Measurements from ENCODE around the gene ERVMER34-1.

The ERVMER34-1 gene

GRCh38 chr4:52750819-52751486, at the start of gene ERVMER34-1:
ERVMER34-1 (minus strand) TSS chr4:52751425; CDS start chr4:52745520, 5,905 bp downstream.
- peak; percentile 27 for DNase-seq

GRCh38 chr4:52799813-52800212, 48.6 kb upstream of the ERVMER34-1 start:
- DNase-seq, result no peak

- DNase-seq, result no peak
Measured at GRCh38 chr4:52795533-52795932, 44.3 kb upstream of the ERVMER34-1 start.

GRCh38 chr4:52791936-52792335, 40.7 kb upstream of the ERVMER34-1 start:
- DNase-seq, result no peak

- no peak for DNase-seq
Measured at GRCh38 chr4:52789774-52790173, 38.5 kb upstream of the ERVMER34-1 start.

GRCh38 chr4:52788806-52789205, 37.6 kb upstream of the ERVMER34-1 start:
- no peak for DNase-seq

GRCh38 chr4:52783069-52783468, 31.8 kb upstream of the ERVMER34-1 start:
- no peak for DNase-seq

GRCh38 chr4:52780617-52781354, 29.6 kb upstream of the ERVMER34-1 start:
- peak; percentile 5 for DNase-seq

GRCh38 chr4:52780206-52780605, 29.0 kb upstream of the ERVMER34-1 start:
- DNase-seq, result no peak

- no peak for DNase-seq
Measured at GRCh38 chr4:52760256-52760655, 9.0 kb upstream of the ERVMER34-1 start.

- no peak for DNase-seq
Measured at GRCh38 chr4:52755426-52755825, 4.2 kb upstream of the ERVMER34-1 start.

GRCh38 chr4:52752936-52753335, 1.7 kb upstream of the ERVMER34-1 start:
- no peak for DNase-seq

- peak; percentile 9 for DNase-seq
Measured at GRCh38 chr4:52751487-52751911, 274 bp upstream of the ERVMER34-1 start.

- no peak for DNase-seq
Measured at GRCh38 chr4:52750213-52750612, 1.0 kb downstream of the ERVMER34-1 start.

- no peak for DNase-seq
Measured at GRCh38 chr4:52748432-52748831, 2.8 kb downstream of the ERVMER34-1 start.

GRCh38 chr4:52744588-52744987, 6.6 kb downstream of the ERVMER34-1 start:
- DNase-seq, result no peak

- no peak for DNase-seq
Measured at GRCh38 chr4:52743444-52744019, 7.7 kb downstream of the ERVMER34-1 start.

GRCh38 chr4:52729586-52729985, 21.6 kb downstream of the ERVMER34-1 start:
- DNase-seq, result no peak

GRCh38 chr4:52728691-52729240, 22.5 kb downstream of the ERVMER34-1 start:
- peak; percentile 52 for DNase-seq

- no peak for DNase-seq
Measured at GRCh38 chr4:52726826-52727580, 24.2 kb downstream of the ERVMER34-1 start.

- DNase-seq, result peak; percentile 99
Measured at GRCh38 chr4:52721968-52722815, 29.0 kb downstream of the ERVMER34-1 start.

- DNase-seq, result peak; percentile 47
Measured at GRCh38 chr4:52718123-52718522, 33.1 kb downstream of the ERVMER34-1 start.

All from hematopoietic multipotent progenitor cell treated with erythropoietin and hydrocortisone succinate and interleukin-3 and kit ligand, for 4 days (in vitro differentiated cells).